ENCODE measurements around the gene MS4A12. TPM values are rescaled to one million over a fixed set of nuclear protein-coding genes. Genes with fewer than 3 reads are reported as not detected.

MS4A12 gene
- polyA plus RNA-seq, 2 of the 4 experiments (the other 2 are of a cell fraction) = not detected

- peak; percentile 73 for TF ChIP-seq MAFK (IDR thresholded peaks at IDR 0.05; ENCODE audit: partially characterized antibody)
- TF ChIP-seq REST (IDR thresholded peaks at IDR 0.05) = no peak
- ATAC-seq = no peak
- Histone ChIP-seq H3K4me1 (no peaks in the 10 kb centered on the region), H3K27ac (no peak overlapping the region), H3K4me2 (no peak overlapping the region), H3K9me3 (no peaks in the 10 kb centered on the region), H3K4me3 (no peak overlapping the region)
- POLR2A ChIA-PET = no interaction called here
- CTCF ChIA-PET = no interaction called here
- 3% methylated on average over 2 of the region's 2 CpGs for WGBS (ENCODE audit: missing lambda C conversion rate)
- no peak for FAIRE-seq
- no peak for DNase-seq (ENCODE audit: low read depth in 1 of 2, low spot score in 1 of 2)
Observed at GRCh38 chr11:60493454-60493853, 876 bp downstream of the MS4A12 start.

- 9% methylated on average over 2 of the region's 2 CpGs for WGBS (ENCODE audit: missing lambda C conversion rate)
- H3K4me3 ChIP-seq = no peak overlapping the region
- FAIRE-seq (no peak), ATAC-seq (no peak), DNase-seq (ENCODE audit: low read depth in 1 of 2, low spot score in 1 of 2) (no peak)
- H3K27ac ChIP-seq = no peak overlapping the region
- ChIA-PET CTCF (no interaction called here), POLR2A (no interaction called here)
- TF ChIP-seq MAFK (IDR thresholded peaks at IDR 0.05; ENCODE audit: partially characterized antibody) (no peak), HOXB5 (CRISPR knock-in tag; IDR thresholded peaks at IDR 0.05) (no peak), USF2 (IDR thresholded peaks at IDR 0.05) (no peak), FOSL2 (IDR thresholded peaks at IDR 0.05) (no peak), FOSL2 (CRISPR knock-in tag; IDR thresholded peaks at IDR 0.05) (no peak), RCOR1 (IDR thresholded peaks at IDR 0.05; ENCODE audit: low read depth, low read length) (no peak), HDAC2 (IDR thresholded peaks at IDR 0.05) (no peak)
- no peaks in the 10 kb centered on the region for H3K9me3 ChIP-seq
- no peaks in the 10 kb centered on the region for H3K4me1 ChIP-seq
- H3K4me2 ChIP-seq = no peak overlapping the region
Observed at GRCh38 chr11:60498399-60498798, 5.8 kb downstream of the MS4A12 start.

- no peaks in the 10 kb centered on the region for H3K9me3 ChIP-seq
- H3K4me3 ChIP-seq = no peak overlapping the region
- FAIRE-seq = no peak
- H3K27ac ChIP-seq = no peak overlapping the region
- DNase-seq (ENCODE audit: low read depth in 1 of 2, low spot score in 1 of 2) = no peak
- WGBS (ENCODE audit: missing lambda C conversion rate) = 52% methylated on average over 4 of the region's 4 CpGs
- no peak overlapping the region for H3K4me2 ChIP-seq
- no peaks in the 10 kb centered on the region for H3K4me1 ChIP-seq
- TF ChIP-seq EP300 (IDR thresholded peaks at IDR 0.05) = no peak
- no peak for TF ChIP-seq ELK1 (IDR thresholded peaks at IDR 0.05; ENCODE audit: low read depth, low read length)
- no peak for TF ChIP-seq TP53 (CRISPR knock-in tag; IDR thresholded peaks at IDR 0.05)
- no peak for TF ChIP-seq MAX (IDR thresholded peaks at IDR 0.05)
- TF ChIP-seq EHF (CRISPR knock-in tag; IDR thresholded peaks at IDR 0.05) = no peak
- no peak for TF ChIP-seq KDM1A (IDR thresholded peaks at IDR 0.05; ENCODE audit: low read depth)
- no peak for TF ChIP-seq FOXS1 (CRISPR knock-in tag; IDR thresholded peaks at IDR 0.05)
- no peak for TF ChIP-seq RARB (CRISPR knock-in tag; IDR thresholded peaks at IDR 0.05)
- TF ChIP-seq RFX5 (IDR thresholded peaks at IDR 0.05) = no peak
- no peak for TF ChIP-seq MAFK (IDR thresholded peaks at IDR 0.05; ENCODE audit: partially characterized antibody)
- no peak for TF ChIP-seq CBX8 (IDR thresholded peaks at IDR 0.05)
- ChIA-PET CTCF (no interaction called here), POLR2A (no interaction called here)
- no peak for ATAC-seq
Observed at GRCh38 chr11:60498853-60499252, 6.3 kb downstream of the MS4A12 start.
